ENCODE results near the gene CXCL16. TPM values are rescaled to one million over a fixed set of nuclear protein-coding genes. Genes with fewer than 3 reads are reported as not detected.

Gene CXCL16
- total RNA-seq, 1 donor from 2014 or later: 32.3 TPM

- no peak for DNase-seq (ENCODE audit: low read depth)
- no peak for TF ChIP-seq CTCF (conservative IDR thresholded peaks at IDR 0.05; ENCODE audit: low read depth, low read length)
Observed at GRCh38 chr17:4722678-4723240, 17.0 kb downstream of the CXCL16 start.

GRCh38 chr17:4721203-4722135, 18.3 kb downstream of the CXCL16 start:
- no peak for TF ChIP-seq CTCF (conservative IDR thresholded peaks at IDR 0.05; ENCODE audit: low read depth, low read length)
- H3K4me3 ChIP-seq (ENCODE audit: low read depth, low read length): no peak overlapping the region
- DNase-seq (ENCODE audit: low read depth): no peak

More at GRCh38 chr17:4722678-4723240, 17.0 kb downstream of the CXCL16 start:
- H3K4me3 ChIP-seq (ENCODE audit: low read depth, low read length): no peak overlapping the region

DNA sequence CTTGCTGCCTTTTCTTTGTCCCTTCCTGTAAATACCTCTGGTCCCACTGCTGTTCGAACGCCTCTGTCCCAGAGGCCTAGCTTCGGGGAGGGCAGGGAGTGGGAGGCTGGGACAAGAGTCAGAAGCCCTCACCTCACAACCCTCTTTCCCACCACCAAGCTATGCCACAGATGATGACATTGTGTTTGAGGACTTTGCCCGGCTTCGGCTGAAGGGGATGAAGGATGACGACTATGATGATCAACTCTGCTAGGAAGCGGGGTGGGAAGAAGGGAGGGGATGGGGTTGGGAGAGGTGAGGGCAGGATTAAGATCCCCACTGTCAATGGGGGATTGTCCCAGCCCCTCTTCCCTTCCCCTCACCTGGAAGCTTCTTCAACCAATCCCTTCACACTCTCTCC, 18.9 kb downstream of the CXCL16 start:
- TF ChIP-seq CTCF (conservative IDR thresholded peaks at IDR 0.05; ENCODE audit: low read depth, low read length): no peak
- no peak for DNase-seq (ENCODE audit: low read depth)

GRCh38 chr17:4719684-4720221, 20.0 kb downstream of the CXCL16 start:
- no peak overlapping the region for H3K4me3 ChIP-seq (ENCODE audit: low read depth, low read length)
- no peak for DNase-seq (ENCODE audit: low read depth)
- no peak for TF ChIP-seq CTCF (conservative IDR thresholded peaks at IDR 0.05; ENCODE audit: low read depth, low read length)

More for the DNA sequence above, 18.9 kb downstream of the CXCL16 start:
- no peak overlapping the region for H3K4me3 ChIP-seq (ENCODE audit: low read depth, low read length)

DNA sequence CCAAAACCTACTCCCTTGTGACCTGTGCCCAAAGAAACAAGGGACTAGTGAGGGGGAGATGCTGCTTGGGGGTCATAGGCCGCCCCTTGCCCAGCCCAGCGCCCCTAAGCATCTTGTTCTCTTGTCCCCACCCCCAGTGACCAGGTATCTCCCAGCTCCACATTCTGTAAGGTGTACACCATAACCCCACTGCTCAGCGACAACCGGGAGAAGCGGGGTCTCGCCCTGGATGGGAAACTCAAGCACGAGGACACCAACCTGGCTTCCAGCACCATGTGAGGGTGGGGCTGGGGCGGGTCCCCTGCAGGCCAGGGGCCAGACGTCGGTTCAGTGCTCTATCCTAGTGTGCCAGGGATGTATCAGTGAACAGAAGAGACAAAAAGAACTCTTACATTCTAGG, 20.6 kb downstream of the CXCL16 start:
- TF ChIP-seq CTCF (conservative IDR thresholded peaks at IDR 0.05; ENCODE audit: low read depth, low read length): no peak
- no peak for DNase-seq (ENCODE audit: low read depth)
- no peak overlapping the region for H3K4me3 ChIP-seq (ENCODE audit: low read depth, low read length)

DNA sequence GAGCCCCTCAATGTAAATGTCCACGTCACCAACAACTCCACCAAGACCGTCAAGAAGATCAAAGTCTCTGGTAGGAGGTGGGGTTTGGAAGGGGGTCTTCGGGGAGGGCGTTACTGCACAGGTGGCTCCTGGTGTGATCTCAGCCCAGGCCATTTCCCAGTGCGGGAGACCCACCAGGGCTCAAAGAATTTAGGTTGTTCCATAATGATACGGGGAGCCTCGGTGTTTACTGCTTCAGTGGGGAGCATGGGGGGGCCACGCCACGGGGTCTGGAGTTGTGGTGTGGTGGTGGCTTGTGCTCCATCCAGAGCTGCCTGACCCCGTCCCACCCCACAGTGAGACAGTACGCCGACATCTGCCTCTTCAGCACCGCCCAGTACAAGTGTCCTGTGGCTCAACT, 21.5 kb downstream of the CXCL16 start:
- TF ChIP-seq CTCF (conservative IDR thresholded peaks at IDR 0.05; ENCODE audit: low read depth, low read length): no peak
- no peak overlapping the region for H3K4me3 ChIP-seq (ENCODE audit: low read depth, low read length)
- DNase-seq (ENCODE audit: low read depth): no peak
